Neural progenitor cell (in vitro differentiated cells): ENCODE measurements around the gene FKRP. TPM values are rescaled to one million over a fixed set of nuclear protein-coding genes. Genes with fewer than 3 reads are reported as not detected.

Source experiments
- DNase-seq: peaks from one replicate; pipeline ENCODE4 v3.0.0-alpha.2; 2016; ENCODE audit warnings: low spot score
- H2AFZ ChIP-seq: fragments of 200-600 bp; sonication (generic); replicated peaks from 2 replicates; pipeline ENCODE4 v1.6.1; 2016; ENCODE audit warnings: antibody characterized with exemption
- H3F3A ChIP-seq: fragments of 200-600 bp; sonication (generic); 2 replicates; pipeline ENCODE4 v1.6.1; 2016; ENCODE audit warnings: antibody characterized with exemption, low read depth
- H3K27ac ChIP-seq: fragments of 200-600 bp; sonication (generic); 2 replicates; pipeline ENCODE4 v1.5.1; 2016; ENCODE audit warnings: mild to moderate bottlenecking
- H3K27me3 ChIP-seq: fragments of 200-600 bp; sonication (generic); 2 replicates; pipeline ENCODE4 v1.6.1; 2016; ENCODE audit warnings: mild to moderate bottlenecking, moderate library complexity
- H3K36me3 ChIP-seq: fragments of 200-600 bp; sonication (generic); 2 replicates; pipeline ENCODE4 v1.5.1; 2016
- H3K4me1 ChIP-seq: fragments of 200-600 bp; sonication (generic); 2 replicates; pipeline ENCODE4 v1.6.1; 2016; ENCODE audit warnings: mixed run types
- H3K4me2 ChIP-seq: fragments of 200-600 bp; sonication (generic); 2 replicates; pipeline ENCODE4 v1.6.1; 2016
- H3K4me3 ChIP-seq: fragments of 200-600 bp; sonication (generic); 2 replicates; pipeline ENCODE4 v1.5.1; 2016
- H3K79me2 ChIP-seq: fragments of 200-600 bp; sonication (generic); 2 replicates; pipeline ENCODE4 v1.6.1; 2016; ENCODE audit warnings: low read depth
- H3K9ac ChIP-seq: fragments of 200-600 bp; sonication (generic); 2 replicates; pipeline ENCODE4 v1.6.1; 2016
- H3K9me3 ChIP-seq: fragments of 200-600 bp; sonication (generic); 2 replicates; pipeline ENCODE4 v1.5.1; 2016; ENCODE audit warnings: low read depth
- H4K20me1 ChIP-seq: fragments of 200-600 bp; sonication (generic); 2 replicates; pipeline ENCODE4 v1.6.1; 2016; ENCODE audit warnings: low read depth
- H3K27ac Mint-ChIP-seq: 3 replicates; pipeline ENCODE4 v1.8.0; 2021; ENCODE audit warnings: mixed read lengths
- H3K27me3 Mint-ChIP-seq: 2 replicates; pipeline ENCODE4 v1.8.0; 2022; ENCODE audit warnings: low read depth, mild to moderate bottlenecking, inconsistent platforms, moderate library complexity, mixed read lengths; ENCODE audit not compliant: insufficient read depth
- H3K36me3 Mint-ChIP-seq: 3 replicates; pipeline ENCODE4 v1.8.0; 2021; ENCODE audit warnings: mixed read lengths
- H3K4me1 Mint-ChIP-seq: 3 replicates; pipeline ENCODE4 v1.8.0; 2021; ENCODE audit warnings: mixed read lengths
- H3K4me3 Mint-ChIP-seq: 3 replicates; pipeline ENCODE4 v1.8.0; 2021; ENCODE audit warnings: mild to moderate bottlenecking, moderate library complexity, mixed read lengths
- H3K9me3 Mint-ChIP-seq: 3 replicates; pipeline ENCODE4 v1.8.0; 2020; ENCODE audit warnings: mixed read lengths
- CTCF ChIP-seq: fragments of 200-600 bp; sonication (generic); IDR thresholded peaks from 2 replicates; pipeline ENCODE4 v1.5.1; 2017; ENCODE audit warnings: antibody characterized with exemption, mild to moderate bottlenecking
- EZH2 ChIP-seq: fragments of 200-600 bp; sonication (generic); IDR thresholded peaks from 2 replicates; pipeline ENCODE4 v1.6.1; 2017; ENCODE audit warnings: antibody characterized with exemption, mild to moderate bottlenecking, moderate library complexity
- EZH2phosphoT487 ChIP-seq: fragments of 200-600 bp; sonication (generic); IDR thresholded peaks from 2 replicates; pipeline ENCODE4 v1.6.1; 2017; ENCODE audit warnings: antibody characterized with exemption
- total RNA-seq: library from RNA; depleted of rRNA; stranded (reverse); fragments of >200 nt; gene quantifications from 2 replicates; pipeline ENCODE4 v1.2.3, GENCODE V29; 2015; ENCODE audit warnings: low replicate concordance

The FKRP gene
- total RNA-seq, 1 donor from 2014 or later: 18.6 TPM

- no peaks in the 10 kb centered on the region for H3K9me3 ChIP-seq
- no peak overlapping the region for H3K27ac ChIP-seq
- no peaks in the 10 kb centered on the region for H3K27me3 ChIP-seq
- no peaks in the 10 kb centered on the region for H3K36me3 ChIP-seq
- no peaks in the 10 kb centered on the region for H3K4me1 ChIP-seq
- Mint-ChIP-seq H3K4me3 (no peak overlapping the region), H3K36me3 (no peaks in the 10 kb centered on the region), H3K4me1 (peaks cover 2% of the 10 kb centered on the region), H3K27me3 (peaks cover 3% of the 10 kb centered on the region), H3K9me3 (no peaks in the 10 kb centered on the region), H3K27ac (no peak overlapping the region)
- no peaks in the 10 kb centered on the region for H3F3A ChIP-seq
- no peak overlapping the region for H3K4me3 ChIP-seq
- no peak overlapping the region for H2AFZ ChIP-seq
- TF ChIP-seq EZH2phosphoT487 (no peak), CTCF (no peak), EZH2 (no peak)
- H3K9ac ChIP-seq: no peak overlapping the region
- H3K79me2 ChIP-seq: no peaks in the 10 kb centered on the region
- no peaks in the 10 kb centered on the region for H4K20me1 ChIP-seq
- H3K4me2 ChIP-seq: no peak overlapping the region
- no peak for DNase-seq
Measured at GRCh38 chr19:46797881-46798280, 52.0 kb downstream of the FKRP start.

- H4K20me1 ChIP-seq: no peaks in the 10 kb centered on the region
- no peaks in the 10 kb centered on the region for H3K79me2 ChIP-seq
- peaks cover 3% of the 10 kb centered on the region for H3K27me3 Mint-ChIP-seq
- H3K27me3 ChIP-seq: no peaks in the 10 kb centered on the region
- H3F3A ChIP-seq: no peaks in the 10 kb centered on the region
- H3K36me3 Mint-ChIP-seq: no peaks in the 10 kb centered on the region
- no peak overlapping the region for H3K4me3 Mint-ChIP-seq
- no peak overlapping the region for H2AFZ ChIP-seq
- no peak overlapping the region for H3K4me3 ChIP-seq
- no peaks in the 10 kb centered on the region for H3K36me3 ChIP-seq
- H3K27ac ChIP-seq: no peak overlapping the region
- TF ChIP-seq EZH2 (no peak), CTCF (no peak), EZH2phosphoT487 (no peak)
- H3K4me1 ChIP-seq: no peaks in the 10 kb centered on the region
- H3K4me2 ChIP-seq: no peak overlapping the region
- no peaks in the 10 kb centered on the region for H3K9me3 ChIP-seq
- no peak overlapping the region for H3K27ac Mint-ChIP-seq
- H3K9me3 Mint-ChIP-seq: no peaks in the 10 kb centered on the region
- no peak overlapping the region for H3K9ac ChIP-seq
- DNase-seq: no peak
- H3K4me1 Mint-ChIP-seq: peaks cover 2% of the 10 kb centered on the region
Measured at GRCh38 chr19:46798713-46799112, 52.9 kb downstream of the FKRP start.

GRCh38 chr19:46802152-46802551 is 56.3 kb downstream of the FKRP start:
- no peak overlapping the region for H3K4me3 ChIP-seq
- TF ChIP-seq EZH2phosphoT487: no peak
- no peak for TF ChIP-seq EZH2
- TF ChIP-seq CTCF: no peak
- no peaks in the 10 kb centered on the region for H3F3A ChIP-seq
- H3K4me2 ChIP-seq: no peak overlapping the region
- H3K4me1 ChIP-seq: no peaks in the 10 kb centered on the region
- no peaks in the 10 kb centered on the region for H3K36me3 Mint-ChIP-seq
- H3K9me3 Mint-ChIP-seq: no peaks in the 10 kb centered on the region
- H3K4me3 Mint-ChIP-seq: no peak overlapping the region
- H3K9me3 ChIP-seq: no peaks in the 10 kb centered on the region
- H3K27ac Mint-ChIP-seq: no peak overlapping the region
- H3K27ac ChIP-seq: no peak overlapping the region
- H3K79me2 ChIP-seq: no peaks in the 10 kb centered on the region
- DNase-seq: no peak
- H2AFZ ChIP-seq: no peak overlapping the region
- H4K20me1 ChIP-seq: no peaks in the 10 kb centered on the region
- no peaks in the 10 kb centered on the region for H3K27me3 ChIP-seq
- no peaks in the 10 kb centered on the region for H3K4me1 Mint-ChIP-seq
- H3K36me3 ChIP-seq: no peaks in the 10 kb centered on the region
- H3K9ac ChIP-seq: no peak overlapping the region
- H3K27me3 Mint-ChIP-seq: no peaks in the 10 kb centered on the region
